WTC11 (cell line): ENCODE measurements around the gene SETD3. TPM values are rescaled to one million over a fixed set of nuclear protein-coding genes. Genes with fewer than 3 reads are reported as not detected.
A peak's percentile ranks its signal among the peaks of the same experiment; 100 is the strongest.

Experiments used
- ATAC-seq: fragments of 200-7000 bp; cut with Tn5 transposase; 2 replicates; pipeline ENCODE4 v1.10.0; 2021; ENCODE audit warnings: mild to moderate bottlenecking, moderate library complexity
- CTCF ChIA-PET: fragments of 300-600 bp; sonication (Branson Sonifier 250); formaldehyde crosslinking; loops from one replicate; lab custom pipeline; 2021; ENCODE audit warnings: antibody characterized with exemption; lab: Charles Lee
- POLR2A ChIA-PET: fragments of 350-600 bp; sonication (Branson Sonifier 250); formaldehyde crosslinking; loops from one replicate; lab custom pipeline; 2021; ENCODE audit warnings: antibody characterized with exemption; lab: Charles Lee
- DNase-seq: peaks from one replicate; pipeline ENCODE4 v3.0.0; 2021; ENCODE audit warnings: low spot score
- H3K27ac Mint-ChIP-seq: 2 replicates; pipeline ENCODE4 v1.8.0; 2021; ENCODE audit warnings: mixed read lengths
- H3K27me3 Mint-ChIP-seq: 2 replicates; pipeline ENCODE4 v1.8.0; 2021; ENCODE audit warnings: low read depth, mild to moderate bottlenecking, moderate library complexity, mixed read lengths
- H3K36me3 Mint-ChIP-seq: 2 replicates; pipeline ENCODE4 v1.8.0; 2021; ENCODE audit warnings: mixed read lengths
- H3K4me1 Mint-ChIP-seq: 2 replicates; pipeline ENCODE4 v1.8.0; 2022; ENCODE audit warnings: mixed read lengths
- H3K4me3 Mint-ChIP-seq: 2 replicates; pipeline ENCODE4 v1.8.0; 2021; ENCODE audit warnings: mild to moderate bottlenecking, moderate library complexity, mixed read lengths
- H3K9me3 Mint-ChIP-seq: 2 replicates; pipeline ENCODE4 v1.8.0; 2021; ENCODE audit warnings: mixed read lengths
- EMX1 ChIP-seq: fragments of 250-450 bp; sonication (Bioruptor Pico); IDR thresholded peaks from 2 replicates; pipeline ENCODE4 v1.8.0; 2021; ENCODE audit warnings: mild to moderate bottlenecking
- FOXP1 ChIP-seq: sonication (generic); formaldehyde crosslinking; IDR thresholded peaks from 2 replicates; pipeline ENCODE4 v1.8.0; 2022; ENCODE audit warnings: missing genetic modification reagents, mild to moderate bottlenecking, moderate library complexity, borderline replicate concordance
- HMGA2 ChIP-seq: fragments of 250-450 bp; sonication (Bioruptor Pico); IDR thresholded peaks from 2 replicates; pipeline ENCODE4 v1.4.0; 2021; ENCODE audit warnings: mild to moderate bottlenecking, moderate library complexity
- JUN ChIP-seq: sonication (generic); formaldehyde crosslinking; IDR thresholded peaks from 2 replicates; pipeline ENCODE4 v1.8.0; 2023; ENCODE audit warnings: mild to moderate bottlenecking, missing genetic modification reagents
- KAT7 ChIP-seq: sonication (generic); formaldehyde crosslinking; IDR thresholded peaks from 2 replicates; pipeline ENCODE4 v1.8.1; 2023; ENCODE audit warnings: missing genetic modification reagents, mild to moderate bottlenecking, borderline replicate concordance
- MLX ChIP-seq: sonication (generic); formaldehyde crosslinking; IDR thresholded peaks from 2 replicates; pipeline ENCODE4 v1.8.1; 2023; ENCODE audit warnings: mild to moderate bottlenecking, missing genetic modification reagents, moderate library complexity
- NR3C1 ChIP-seq: sonication (generic); formaldehyde crosslinking; conservative IDR thresholded peaks from 2 replicates; pipeline ENCODE4 v1.8.1; 2023; ENCODE audit warnings: low read depth, mild to moderate bottlenecking, missing genetic modification reagents
- RORB ChIP-seq: fragments of 250-450 bp; sonication (Bioruptor Pico); IDR thresholded peaks from 2 replicates; pipeline ENCODE4 v1.9.0; 2021; ENCODE audit warnings: mild to moderate bottlenecking
- TEAD4 ChIP-seq: sonication (generic); formaldehyde crosslinking; IDR thresholded peaks from 2 replicates; pipeline ENCODE4 v1.8.0; 2022; ENCODE audit warnings: mild to moderate bottlenecking, missing genetic modification reagents
- TP53 ChIP-seq: sonication (generic); formaldehyde crosslinking; IDR thresholded peaks from 2 replicates; pipeline ENCODE4 v1.8.1; 2023; ENCODE audit warnings: mild to moderate bottlenecking, missing genetic modification reagents
- USF1 ChIP-seq: sonication (generic); formaldehyde crosslinking; IDR thresholded peaks from 2 replicates; pipeline ENCODE4 v1.8.0; 2022; ENCODE audit warnings: mild to moderate bottlenecking, missing genetic modification reagents
- USF2 ChIP-seq: sonication (generic); formaldehyde crosslinking; IDR thresholded peaks from 2 replicates; pipeline ENCODE4 v1.8.1; 2023; ENCODE audit warnings: mild to moderate bottlenecking, missing genetic modification reagents, moderate library complexity
- ZNF416 ChIP-seq: fragments of 250-450 bp; sonication (Bioruptor Pico); IDR thresholded peaks from 2 replicates; pipeline ENCODE4 v1.9.0; 2021; ENCODE audit warnings: mild to moderate bottlenecking, inconsistent platforms
- ZNF423 ChIP-seq: fragments of 250-450 bp; sonication (Bioruptor Pico); IDR thresholded peaks from 2 replicates; pipeline ENCODE4 v2.1.2; 2022; ENCODE audit warnings: mild to moderate bottlenecking, moderate library complexity
- ZNF532 ChIP-seq: fragments of 250-450 bp; sonication (Bioruptor Pico); IDR thresholded peaks from 2 replicates; pipeline ENCODE4 v1.9.0; 2021; ENCODE audit warnings: mild to moderate bottlenecking, borderline replicate concordance
- ZNF671 ChIP-seq: fragments of 250-450 bp; sonication (Bioruptor Pico); IDR thresholded peaks from 2 replicates; pipeline ENCODE4 v1.8.0; 2021; ENCODE audit warnings: mild to moderate bottlenecking
- total RNA-seq: library from RNA; stranded (reverse); gene quantifications from 3 replicates; pipeline ENCODE4 v1.2.3, GENCODE V29; 2021

SETD3 gene
- total RNA-seq, 1 experiment from 2014 or later: 53.1 TPM

DNA sequence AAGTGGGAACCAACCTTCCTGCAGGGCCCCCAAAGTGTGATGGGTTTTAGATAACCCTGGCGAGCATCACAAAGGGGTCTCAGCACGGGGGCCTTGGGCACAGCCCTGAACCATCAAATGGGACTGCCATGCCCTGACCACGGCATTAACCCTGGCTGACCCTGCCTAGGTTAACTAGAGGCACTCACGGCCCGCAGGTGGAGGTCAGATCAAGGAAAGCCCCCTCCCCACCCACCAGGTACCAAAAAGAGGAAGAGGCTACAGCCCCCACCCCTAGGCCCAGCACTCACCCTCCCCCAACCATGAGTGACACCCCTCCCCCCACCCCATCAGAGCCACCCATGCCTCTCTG, 43.0 kb upstream of the SETD3 start:
- TF ChIP-seq JUN (CRISPR knock-in tag) (no peak), USF1 (CRISPR knock-in tag) (no peak)
- Mint-ChIP-seq H3K4me1 (peaks cover 49% of the 10 kb centered on the region), H3K4me3 (no peak overlapping the region), H3K36me3 (no peaks in the 10 kb centered on the region), H3K27me3 (no peaks in the 10 kb centered on the region), H3K27ac (no peak overlapping the region), H3K9me3 (no peaks in the 10 kb centered on the region)
- ChIA-PET CTCF (interaction anchor here (0.5 to 2.9 kb wide), 20 partner anchors 14 to 669 kb away, joined by 3 to 24 read pairs (median 4); partner anchors contain the start of genes CCNK, CYP46A1 and SETD3), POLR2A (interaction anchor here (0.7 to 1.2 kb wide), 2 partner anchors 41 to 43 kb away, joined by 3 read pairs; partner anchors contain the start of genes CCNK and SETD3)
- ATAC-seq: no peak
- no peak for DNase-seq

DNA sequence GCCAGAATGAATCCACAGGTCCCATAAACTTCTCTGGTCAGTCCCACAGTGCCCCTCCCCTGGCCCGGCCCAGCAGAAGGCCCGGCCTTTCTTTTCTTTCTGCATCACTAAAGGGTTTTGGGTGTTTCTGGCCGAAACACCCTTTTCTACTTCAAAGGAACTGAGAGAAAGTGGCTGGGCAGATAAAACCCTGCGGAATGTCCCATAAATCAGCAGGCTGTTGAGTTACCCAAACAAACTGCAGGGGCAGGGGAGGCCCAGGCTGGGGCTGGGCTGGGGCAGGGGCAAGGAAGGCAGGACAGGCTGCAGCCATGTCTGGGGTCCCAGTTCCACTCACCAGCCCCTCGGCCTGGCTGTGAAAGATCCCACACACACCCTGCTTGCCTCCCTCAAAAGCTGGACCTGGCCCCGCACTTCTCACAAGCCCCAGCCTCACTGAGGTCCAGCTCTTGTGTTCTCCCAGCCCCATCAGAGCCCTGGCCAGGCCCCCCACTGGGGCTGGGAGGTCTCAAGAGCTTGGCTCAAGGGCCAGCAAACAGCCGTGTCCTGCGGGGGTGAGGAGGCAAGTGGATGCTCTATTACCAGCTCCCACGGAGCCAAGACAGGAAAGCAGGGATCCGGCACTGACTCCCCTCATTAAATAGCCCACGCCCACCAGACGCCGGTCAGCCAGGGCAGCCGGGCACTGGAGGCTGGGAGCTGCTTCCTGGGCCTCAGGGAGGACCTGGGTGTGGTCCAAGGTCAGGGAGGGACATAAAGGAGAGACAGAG, 42.5 kb upstream of the SETD3 start:
- no peak overlapping the region for H3K4me3 Mint-ChIP-seq
- ChIA-PET POLR2A (interaction anchor here (0.7 kb wide), 1 partner anchor 42 kb away, joined by 3 read pairs; no protein-coding TSS in a partner anchor), CTCF (interaction anchor here (0.9 to 2.9 kb wide), 11 partner anchors 15 to 161 kb away, joined by 3 to 24 read pairs (median 5); partner anchors contain the start of genes CCNK, CYP46A1 and SETD3)
- H3K4me1 Mint-ChIP-seq: peaks cover 47% of the 10 kb centered on the region
- no peaks in the 10 kb centered on the region for H3K9me3 Mint-ChIP-seq
- no peak overlapping the region for H3K27ac Mint-ChIP-seq
- TF ChIP-seq ZNF423 (CRISPR knock-in tag) (no peak), FOXP1 (CRISPR knock-in tag) (0 out of 2 replicates have a peak, but pooled peaks have one; percentile 26)
- H3K36me3 Mint-ChIP-seq: no peaks in the 10 kb centered on the region
- DNase-seq: no peak
- H3K27me3 Mint-ChIP-seq: no peaks in the 10 kb centered on the region
- ATAC-seq: peak; percentile 12

GRCh38 chr14:99522457-99522891, 41.8 kb upstream of the SETD3 start:
- Mint-ChIP-seq H3K27me3 (no peaks in the 10 kb centered on the region), H3K36me3 (no peaks in the 10 kb centered on the region), H3K4me1 (peaks cover 41% of the 10 kb centered on the region), H3K27ac (peak overlapping the region; percentile 61; the same call in 1 of the 2 replicates), H3K4me3 (no peak overlapping the region), H3K9me3 (no peaks in the 10 kb centered on the region)
- CTCF ChIA-PET: interaction anchor here (1.2 to 2.9 kb wide), 6 partner anchors 16 to 106 kb away, joined by 3 to 24 read pairs (median 6); no protein-coding TSS in a partner anchor
- TF ChIP-seq TP53 (CRISPR knock-in tag): no peak
- TF ChIP-seq KAT7 (CRISPR knock-in tag): no peak
- TF ChIP-seq TEAD4: no peak
- no peak for TF ChIP-seq ZNF532 (CRISPR knock-in tag)
- peak; percentile 5; the same call in 1 of the 2 replicates for ATAC-seq
- POLR2A ChIA-PET: no interaction called here
- no peak for DNase-seq

- CTCF ChIA-PET: interaction anchor here (0.8 to 2.5 kb wide), 4 partner anchors 9 to 106 kb away, joined by 3 to 7 read pairs (median 3); no protein-coding TSS in a partner anchor
- no peak overlapping the region for H3K4me3 Mint-ChIP-seq
- H3K27me3 Mint-ChIP-seq: no peaks in the 10 kb centered on the region
- DNase-seq: peak; percentile 9
- POLR2A ChIA-PET: no interaction called here
- no peak for ATAC-seq
- H3K9me3 Mint-ChIP-seq: no peaks in the 10 kb centered on the region
- peaks cover 38% of the 10 kb centered on the region for H3K4me1 Mint-ChIP-seq
- TF ChIP-seq USF2: no peak
- TF ChIP-seq ZNF671 (CRISPR knock-in tag): no peak
- no peak for TF ChIP-seq MLX
- no peak for TF ChIP-seq HMGA2 (CRISPR knock-in tag)
- no peak for TF ChIP-seq EMX1 (CRISPR knock-in tag)
- no peak for TF ChIP-seq NR3C1 (CRISPR knock-in tag)
- no peak for TF ChIP-seq KAT7 (CRISPR knock-in tag)
- no peak for TF ChIP-seq RORB (CRISPR knock-in tag)
- TF ChIP-seq ZNF416 (CRISPR knock-in tag): no peak
- TF ChIP-seq, all 79 proteins: peak for 0
- Mint-ChIP-seq H3K27ac (peak overlapping the region; percentile 65; the same call in 1 of the 2 replicates), H3K36me3 (no peaks in the 10 kb centered on the region)
Measured at GRCh38 chr14:99522025-99522401, 41.4 kb upstream of the SETD3 start.
